Liver (tissue), 9 donors: Measurements from ENCODE around the gene CHRM2. TPM values are rescaled to one million over a fixed set of nuclear protein-coding genes. Genes with fewer than 3 reads are reported as not detected.

Experiments
- DNase-seq: peaks from one replicate; pipeline ENCODE4 v3.0.0-alpha.2; 2017; ENCODE audit warnings: low spot score
- H3K27ac ChIP-seq, 2 donors: one replicate each; pipeline ENCODE4 v1.7.0; 2013; ENCODE audit warnings: inconsistent platforms in 2 of 2, low read length in 2 of 2, control low read depth in 1 of 2, low read depth in 1 of 2, mild to moderate bottlenecking in 1 of 2
- H3K27me3 ChIP-seq, 4 donors: one replicate each; pipeline versions ENCODE4 v1.6.1 to v1.7.0; 2013; ENCODE audit warnings: low read length in 3 of 4, inconsistent platforms in 1 of 4, mild to moderate bottlenecking in 1 of 4, moderate library complexity in 1 of 4; ENCODE audit not compliant: control insufficient read depth in 4 of 4, insufficient read depth in 4 of 4
- H3K36me3 ChIP-seq, 4 donors: one replicate each; pipeline versions ENCODE4 v1.6.1 to v1.7.0; 2013; ENCODE audit warnings: low read length in 3 of 4, mild to moderate bottlenecking in 3 of 4, low read depth in 1 of 4, moderate library complexity in 1 of 4; ENCODE audit not compliant: control insufficient read depth in 4 of 4, insufficient read depth in 3 of 4
- H3K4me1 ChIP-seq, 4 donors: one replicate each; pipeline versions ENCODE4 v1.6.1 to v1.7.0; 2013; ENCODE audit warnings: low read length in 3 of 4, mild to moderate bottlenecking in 3 of 4, moderate library complexity in 1 of 4; ENCODE audit not compliant: control insufficient read depth in 4 of 4, insufficient read depth in 4 of 4
- H3K4me3 ChIP-seq, 3 donors: one replicate each; pipeline versions ENCODE4 v1.6.1 to v1.7.0; 2013; ENCODE audit warnings: low read length in 3 of 3, control low read depth in 1 of 3, low read depth in 1 of 3, mild to moderate bottlenecking in 1 of 3
- H3K9ac ChIP-seq, 2 donors: one replicate each; pipeline ENCODE4 v1.7.0; 2013; ENCODE audit warnings: low read length in 2 of 2, mild to moderate bottlenecking in 2 of 2, moderate library complexity in 2 of 2, control low read depth in 1 of 2, low read depth in 1 of 2
- H3K9me3 ChIP-seq, 4 donors: one replicate each; pipeline versions ENCODE4 v1.6.1 to v1.7.0; 2013; ENCODE audit warnings: low read length in 3 of 4; ENCODE audit not compliant: control insufficient read depth in 4 of 4
- ATF3 ChIP-seq: IDR thresholded peaks from 2 replicates; pipeline ENCODE4 v1.6.1; 2016; ENCODE audit warnings: antibody characterized with exemption
- EGR1 ChIP-seq, 2 donors: IDR thresholded peaks; 2 replicates each; pipeline ENCODE4 v1.6.1; 2016 to 2018; ENCODE audit warnings: antibody characterized with exemption in 2 of 2, low read depth in 2 of 2
- FOXA1 ChIP-seq: IDR thresholded peaks from 2 replicates; pipeline ENCODE4 v1.6.1; 2016; ENCODE audit warnings: antibody characterized with exemption
- FOXA2 ChIP-seq: IDR thresholded peaks from 2 replicates; pipeline ENCODE4 v1.6.1; 2016; ENCODE audit warnings: antibody characterized with exemption
- GABPA ChIP-seq, 2 donors: IDR thresholded peaks in 1 of 2; conservative IDR thresholded peaks in 1 of 2; 2 replicates each; pipeline ENCODE4 v1.6.1; 2016; ENCODE audit warnings: antibody characterized with exemption in 2 of 2, mild to moderate bottlenecking in 1 of 2, moderate library complexity in 1 of 2
- HNF4A ChIP-seq, 2 donors: conservative IDR thresholded peaks; 2 replicates each; pipeline ENCODE4 v1.6.1; 2016; ENCODE audit warnings: antibody characterized with exemption in 2 of 2, mild to moderate bottlenecking in 2 of 2
- HNF4G ChIP-seq: IDR thresholded peaks from 2 replicates; pipeline ENCODE4 v1.6.1; 2016; ENCODE audit warnings: antibody characterized with exemption
- JUND ChIP-seq, 2 donors: IDR thresholded peaks; 2 replicates each; pipeline ENCODE4 v1.6.1; 2016; ENCODE audit warnings: antibody characterized with exemption in 2 of 2
- MAX ChIP-seq: IDR thresholded peaks from 2 replicates; pipeline ENCODE4 v1.6.1; 2016; ENCODE audit warnings: antibody characterized with exemption
- NR2F2 ChIP-seq: IDR thresholded peaks from 2 replicates; pipeline ENCODE4 v1.6.1; 2016; ENCODE audit warnings: antibody characterized with exemption
- RAD21 ChIP-seq, 2 donors: IDR thresholded peaks; 2 replicates each; pipeline ENCODE4 v1.6.1; 2016; ENCODE audit warnings: antibody characterized with exemption in 2 of 2, mild to moderate bottlenecking in 2 of 2
- RXRA ChIP-seq, 2 donors: IDR thresholded peaks; 2 replicates each; pipeline ENCODE4 v1.6.1; 2017 to 2018; ENCODE audit warnings: antibody characterized with exemption in 2 of 2, mild to moderate bottlenecking in 1 of 2
- SP1 ChIP-seq: IDR thresholded peaks from 2 replicates; pipeline ENCODE4 v1.6.1; 2018; ENCODE audit warnings: antibody characterized with exemption, mild to moderate bottlenecking
- TAF1 ChIP-seq: conservative IDR thresholded peaks from 2 replicates; pipeline ENCODE4 v1.6.1; 2016; ENCODE audit warnings: antibody characterized with exemption, mild to moderate bottlenecking
- YY1 ChIP-seq: IDR thresholded peaks from 2 replicates; pipeline ENCODE4 v1.6.1; 2016; ENCODE audit warnings: antibody characterized with exemption, mild to moderate bottlenecking
- ZBTB33 ChIP-seq: IDR thresholded peaks from 2 replicates; pipeline ENCODE4 v1.6.1; 2016; ENCODE audit warnings: antibody characterized with exemption
- WGBS: extraction: QIAGEN DNeasy Blood & Tissue Kit; methylation state at CpG from one replicate; pipeline ENCODE4 v1.1.7; 2013; 5-methylcytosine and 5-hydroxymethylcytosine counted together
- polyA plus RNA-seq, 2 donors: library from polyadenylated mRNA; stranded (reverse) in 1 of 2; unstranded in 1 of 2; fragments of 200-250 nt in 1 of 2; fragments of >200 nt in 1 of 2; fragmentation: Nextera tagmentation in 1 of 2; extraction: Ambion mirVana in 1 of 2; gene quantifications; one replicate each; pipeline versions ENCODE4 v1.2.1 to v1.2.3, GENCODE V29; 2013 to 2015
- total RNA-seq, 2 donors: library from RNA; depleted of rRNA; stranded (reverse); fragments of >200 nt; gene quantifications; one replicate each; pipeline ENCODE4 v1.2.3, GENCODE V29; 2014
- TF ChIP-seq, protein P1 (sequence below): fragments of 150-350 bp; IDR thresholded peaks from 2 replicates; pipeline ENCODE4 v1.5.1; 2017; ENCODE audit warnings: improper control_type of control experiment, low read depth, low read length; ENCODE audit not compliant: missing input control
- TF ChIP-seq, protein P2 (sequence below): IDR thresholded peaks from 2 replicates; pipeline ENCODE4 v1.6.1; 2016; ENCODE audit warnings: antibody characterized with exemption, mild to moderate bottlenecking
- donor health status: healthy.
- donor health status: healthy.
- donor health status: healthy.
- donor health status: healthy.
- donor health status: healthy.

Gene CHRM2
- total and polyA plus RNA-seq, 4 donors: 0.08 to 1.2 (median 0.30) TPM

GRCh38 chr7:137006293-137006692, 137.8 kb downstream of the CHRM2 start:
- no peak overlapping the region for H3K9ac ChIP-seq
- no peak overlapping the region for H3K27ac ChIP-seq
- H3K36me3 ChIP-seq: no peaks in the 10 kb centered on the region
- H3K4me3 ChIP-seq: no peak overlapping the region
- 26% methylated on average over 1 of the region's 1 CpG for WGBS
- H3K9me3 ChIP-seq: no peaks in the 10 kb centered on the region
- TF ChIP-seq SP1: no peak
- TF ChIP-seq HNF4G: no peak
- no peak for TF ChIP-seq TAF1
- TF ChIP-seq HNF4A (conservative IDR thresholded peaks at IDR 0.05): no peak
- TF ChIP-seq JUND (IDR thresholded peaks at IDR 0.05): no peak
- TF ChIP-seq ATF3: no peak
- TF ChIP-seq FOXA2: no peak
- no peak for TF ChIP-seq FOXA1
- no peak for TF ChIP-seq ZBTB33
- no peak for TF ChIP-seq EGR1 (IDR thresholded peaks at IDR 0.05; ENCODE audit: low read depth in 2 of 2)
- TF ChIP-seq GABPA (IDR thresholded peaks at IDR 0.05 in 1 of 2, conservative IDR thresholded peaks at IDR 0.05 in 1 of 2): no peak
- no peak for TF ChIP-seq MAX
- no peak for TF ChIP-seq RXRA (IDR thresholded peaks at IDR 0.05)
- TF ChIP-seq NR2F2: no peak
- TF ChIP-seq, protein P1, sequence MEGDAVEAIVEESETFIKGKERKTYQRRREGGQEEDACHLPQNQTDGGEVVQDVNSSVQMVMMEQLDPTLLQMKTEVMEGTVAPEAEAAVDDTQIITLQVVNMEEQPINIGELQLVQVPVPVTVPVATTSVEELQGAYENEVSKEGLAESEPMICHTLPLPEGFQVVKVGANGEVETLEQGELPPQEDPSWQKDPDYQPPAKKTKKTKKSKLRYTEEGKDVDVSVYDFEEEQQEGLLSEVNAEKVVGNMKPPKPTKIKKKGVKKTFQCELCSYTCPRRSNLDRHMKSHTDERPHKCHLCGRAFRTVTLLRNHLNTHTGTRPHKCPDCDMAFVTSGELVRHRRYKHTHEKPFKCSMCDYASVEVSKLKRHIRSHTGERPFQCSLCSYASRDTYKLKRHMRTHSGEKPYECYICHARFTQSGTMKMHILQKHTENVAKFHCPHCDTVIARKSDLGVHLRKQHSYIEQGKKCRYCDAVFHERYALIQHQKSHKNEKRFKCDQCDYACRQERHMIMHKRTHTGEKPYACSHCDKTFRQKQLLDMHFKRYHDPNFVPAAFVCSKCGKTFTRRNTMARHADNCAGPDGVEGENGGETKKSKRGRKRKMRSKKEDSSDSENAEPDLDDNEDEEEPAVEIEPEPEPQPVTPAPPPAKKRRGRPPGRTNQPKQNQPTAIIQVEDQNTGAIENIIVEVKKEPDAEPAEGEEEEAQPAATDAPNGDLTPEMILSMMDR: no peak
- no peak for TF ChIP-seq RAD21 (IDR thresholded peaks at IDR 0.05)
- no peak for TF ChIP-seq YY1
- TF ChIP-seq, protein P2, sequence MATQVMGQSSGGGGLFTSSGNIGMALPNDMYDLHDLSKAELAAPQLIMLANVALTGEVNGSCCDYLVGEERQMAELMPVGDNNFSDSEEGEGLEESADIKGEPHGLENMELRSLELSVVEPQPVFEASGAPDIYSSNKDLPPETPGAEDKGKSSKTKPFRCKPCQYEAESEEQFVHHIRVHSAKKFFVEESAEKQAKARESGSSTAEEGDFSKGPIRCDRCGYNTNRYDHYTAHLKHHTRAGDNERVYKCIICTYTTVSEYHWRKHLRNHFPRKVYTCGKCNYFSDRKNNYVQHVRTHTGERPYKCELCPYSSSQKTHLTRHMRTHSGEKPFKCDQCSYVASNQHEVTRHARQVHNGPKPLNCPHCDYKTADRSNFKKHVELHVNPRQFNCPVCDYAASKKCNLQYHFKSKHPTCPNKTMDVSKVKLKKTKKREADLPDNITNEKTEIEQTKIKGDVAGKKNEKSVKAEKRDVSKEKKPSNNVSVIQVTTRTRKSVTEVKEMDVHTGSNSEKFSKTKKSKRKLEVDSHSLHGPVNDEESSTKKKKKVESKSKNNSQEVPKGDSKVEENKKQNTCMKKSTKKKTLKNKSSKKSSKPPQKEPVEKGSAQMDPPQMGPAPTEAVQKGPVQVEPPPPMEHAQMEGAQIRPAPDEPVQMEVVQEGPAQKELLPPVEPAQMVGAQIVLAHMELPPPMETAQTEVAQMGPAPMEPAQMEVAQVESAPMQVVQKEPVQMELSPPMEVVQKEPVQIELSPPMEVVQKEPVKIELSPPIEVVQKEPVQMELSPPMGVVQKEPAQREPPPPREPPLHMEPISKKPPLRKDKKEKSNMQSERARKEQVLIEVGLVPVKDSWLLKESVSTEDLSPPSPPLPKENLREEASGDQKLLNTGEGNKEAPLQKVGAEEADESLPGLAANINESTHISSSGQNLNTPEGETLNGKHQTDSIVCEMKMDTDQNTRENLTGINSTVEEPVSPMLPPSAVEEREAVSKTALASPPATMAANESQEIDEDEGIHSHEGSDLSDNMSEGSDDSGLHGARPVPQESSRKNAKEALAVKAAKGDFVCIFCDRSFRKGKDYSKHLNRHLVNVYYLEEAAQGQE: no peak
- no peak for DNase-seq
- H3K27me3 ChIP-seq: no peaks in the 10 kb centered on the region
- H3K4me1 ChIP-seq: no peaks in the 10 kb centered on the region
